NCI-H146 treated with DMSO at 0.1 percent for 48 hours (cell line): Measurements from ENCODE around the gene ACAP3.

Experiments used
- DNase-seq: peaks from one replicate; lab custom pipeline; 2025; ENCODE audit not compliant: unreplicated experiment; lab: John Stamatoyannopoulos, UW

The ACAP3 gene

DNA sequence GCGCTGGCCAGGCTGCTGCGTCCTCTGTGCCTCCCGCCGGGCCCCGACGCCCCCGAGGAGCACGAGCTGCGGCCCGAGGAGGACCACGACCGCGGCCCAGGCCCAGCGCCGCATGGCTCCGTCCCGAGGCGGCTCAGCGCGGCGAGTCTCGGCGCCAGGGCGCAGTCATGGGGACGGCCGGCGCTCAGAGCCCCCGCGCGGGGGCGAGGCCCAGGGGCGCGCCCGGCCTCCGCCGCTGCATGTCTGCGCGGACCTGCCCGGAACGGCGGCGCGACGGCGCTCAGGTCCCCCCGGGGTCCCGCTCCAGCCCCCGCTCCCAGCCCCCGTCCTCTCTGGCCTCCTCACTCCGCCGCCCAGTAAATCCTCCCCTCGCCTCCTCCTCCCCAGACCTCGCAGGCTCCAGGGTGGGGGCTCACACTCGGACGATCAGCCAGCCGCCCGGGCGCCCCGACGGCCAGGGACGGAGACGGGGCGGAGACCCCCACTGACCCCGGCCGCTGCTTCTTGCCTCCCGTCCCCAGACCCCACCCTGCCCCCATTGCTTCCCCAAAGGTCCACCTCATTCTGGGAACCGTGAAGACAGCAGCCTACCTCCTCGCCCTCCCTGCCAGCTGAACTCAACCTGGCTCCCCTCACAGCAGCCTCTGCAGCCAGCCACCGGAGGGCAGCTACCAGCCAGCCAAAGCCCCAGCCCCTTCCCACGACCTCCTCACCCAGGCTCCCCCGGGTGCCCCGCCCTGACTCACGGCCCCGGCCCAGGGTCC lies 61.0 kb downstream of the ACAP3 start, which contains the start of gene C1QTNF12:
C1QTNF12 (minus strand) TSS at position 146 of the 764 bp plus-strand sequence; CDS start at position 114, 32 bp downstream.
- no peak for DNase-seq

GRCh38 chr1:1245817-1246576 lies 61.7 kb downstream of the ACAP3 start:
- no peak for DNase-seq

- no peak for DNase-seq
These were observed 62.4 kb downstream of the ACAP3 start for GRCh38 chr1:1245178-1245816.

- DNase-seq: no peak
These were observed 63.4 kb downstream of the ACAP3 start for GRCh38 chr1:1244192-1244811.

GRCh38 chr1:1243807-1244191 lies 63.9 kb downstream of the ACAP3 start:
- DNase-seq: no peak

GRCh38 chr1:1243266-1243660 lies 64.5 kb downstream of the ACAP3 start:
- no peak for DNase-seq

GRCh38 chr1:1242461-1243265 lies 65.1 kb downstream of the ACAP3 start:
- no peak for DNase-seq
